K562 (cell line): Measurements from ENCODE around the gene FHIP2A. TPM values are rescaled to one million over a fixed set of nuclear protein-coding genes. Genes with fewer than 3 reads are reported as not detected.

Experiments used
- ATAC-seq: fragments of 200-7000 bp; cut with Tn5 transposase; 3 replicates; pipeline ENCODE4 v1.9.1; 2020; ENCODE audit warnings: moderate library complexity
- BruUV-seq: library from RNA; stranded (reverse); fragments of 400-500 nt; replicated peaks from 2 replicates; lab custom pipeline; 2021; lab: Mats Ljungman, UMichigan
- CTCF ChIA-PET: fragments of 300-600 bp; formaldehyde crosslinking; extraction: SDS; loops from one replicate; lab custom pipeline; 2021; ENCODE audit warnings: low intra/inter-chr PET ratio; lab: Yijun Ruan, JAX
- POLR2A ChIA-PET: fragments of 300-600, 350-650 bp; sonication (Branson Sonifier 250); formaldehyde crosslinking; extraction: SDS; loops from one replicate; lab custom pipeline; 2021; ENCODE audit warnings: antibody characterized with exemption, inconsistent platforms; lab: Yijun Ruan, JAX
- DNase-seq, 4 experiments: peaks; one replicate each; pipeline versions ENCODE4 v3.0.0 to v3.0.0-alpha.2; 2011 to 2018; ENCODE audit warnings: low spot score in 3 of 4, mixed read lengths in 3 of 4; ENCODE audit errors: extremely low read depth in 1 of 4
- FAIRE-seq: peaks from 2 replicates; lab custom pipeline; 2011; peaks lifted over from hg19 to GRCh38; lab: Jason Lieb, UNC
- H2AFZ ChIP-seq: 2 replicates; pipeline ENCODE4 v1.6.0; 2011; ENCODE audit warnings: low read depth, low read length, control low read depth, inconsistent platforms
- H3K27ac ChIP-seq: fragments of 200-600 bp; 3 replicates; pipeline ENCODE4 v1.8.0; 2011; ENCODE audit warnings: low read depth, mild to moderate bottlenecking, control low read depth, inconsistent platforms, low read length, moderate library complexity, mixed read lengths; ENCODE audit errors: extremely low read depth
- H3K27me3 ChIP-seq, 2 experiments: fragments of 300-600 bp in 1 of 2; 2 replicates in 1 of 2; 3 replicates in 1 of 2; pipeline versions ENCODE4 v1.6.0 to v1.8.0; 2011; ENCODE audit warnings: inconsistent platforms in 2 of 2, low read length in 2 of 2, mild to moderate bottlenecking in 1 of 2, mixed read lengths in 1 of 2, moderate library complexity in 1 of 2; ENCODE audit not compliant: control insufficient read depth in 2 of 2, insufficient read depth in 2 of 2
- H3K36me3 ChIP-seq: fragments of 300-600 bp; 3 replicates; pipeline ENCODE4 v1.8.0; 2011; ENCODE audit warnings: mild to moderate bottlenecking, low read length, inconsistent platforms; ENCODE audit not compliant: control insufficient read depth, insufficient read depth
- H3K4me1 ChIP-seq, 2 experiments: fragments of 200-600 bp in 1 of 2; replicated peaks in 1 of 2; 2 replicates in 1 of 2; 3 replicates in 1 of 2; pipeline versions ENCODE4 v1.5.1 to v1.8.0; 2011; ENCODE audit warnings: inconsistent platforms in 2 of 2, low read length in 2 of 2, mild to moderate bottlenecking in 1 of 2, mixed read lengths in 1 of 2, moderate library complexity in 1 of 2; ENCODE audit not compliant: control insufficient read depth in 2 of 2, insufficient read depth in 2 of 2
- H3K4me2 ChIP-seq: 2 replicates; pipeline ENCODE4 v1.6.1; 2011; ENCODE audit warnings: low read length, control low read depth, inconsistent platforms, mixed read lengths; ENCODE audit not compliant: insufficient read depth
- H3K4me3 ChIP-seq: fragments of 200-600 bp; sonication (generic), shearing (Covaris generic); 2 replicates; pipeline ENCODE4 v1.5.1; 2016; ENCODE audit warnings: control low read depth, inconsistent platforms
- H3K79me2 ChIP-seq: fragments of 200-600 bp; 3 replicates; pipeline ENCODE4 v1.8.0; 2011; ENCODE audit warnings: low read length, inconsistent platforms; ENCODE audit not compliant: control insufficient read depth, insufficient read depth
- H3K9ac ChIP-seq, 2 experiments: 2 replicates each; pipeline versions ENCODE4 v1.6.0 to v1.6.1; 2011; ENCODE audit warnings: low read depth in 2 of 2, low read length in 2 of 2, control low read depth in 1 of 2, inconsistent platforms in 1 of 2, mild to moderate bottlenecking in 1 of 2, mixed read lengths in 1 of 2; ENCODE audit not compliant: insufficient read depth in 1 of 2
- H3K9me1 ChIP-seq: one replicate; pipeline ENCODE4 v1.6.0; 2011; ENCODE audit warnings: inconsistent platforms, mild to moderate bottlenecking, low read length, moderate library complexity; ENCODE audit not compliant: control insufficient read depth, insufficient read depth
- H3K9me3 ChIP-seq: replicated peaks from 2 replicates; pipeline ENCODE4 v1.5.1; 2011; ENCODE audit warnings: low read depth, low read length, inconsistent platforms; ENCODE audit not compliant: control insufficient read depth, insufficient read depth
- H4K20me1 ChIP-seq: replicated peaks from 2 replicates; pipeline ENCODE4 v1.6.1; 2011; ENCODE audit warnings: low read length, inconsistent platforms, mixed read lengths; ENCODE audit not compliant: control insufficient read depth, insufficient read depth
- ARHGAP35 ChIP-seq: fragments of 450-650 bp; IDR thresholded peaks from 2 replicates; pipeline ENCODE4 v1.6.1; 2018; ENCODE audit not compliant: partially characterized antibody
- BACH1 ChIP-seq: fragments of 200-800 bp; sonication (Bioruptor generic); IDR thresholded peaks from 2 replicates; pipeline ENCODE4 v1.6.1; 2016; ENCODE audit warnings: missing genetic modification characterization, missing compliant biosample characterization
- CCAR2 ChIP-seq: fragments of 200-400 bp; formaldehyde crosslinking; IDR thresholded peaks from 2 replicates; pipeline ENCODE4 v1.6.1; 2017; ENCODE audit warnings: mild to moderate bottlenecking, low read depth, low read length
- HDAC2 ChIP-seq: fragments of 450-650 bp; IDR thresholded peaks from 2 replicates; pipeline ENCODE4 v1.6.1; 2016; ENCODE audit warnings: mild to moderate bottlenecking
- HNRNPLL ChIP-seq: fragments of 200-400 bp; formaldehyde crosslinking; IDR thresholded peaks from 2 replicates; pipeline ENCODE4 v1.6.1; 2017; ENCODE audit warnings: low read length, low read depth, mild to moderate bottlenecking; ENCODE audit not compliant: poor library complexity, severe bottlenecking
- SMAD2 ChIP-seq: fragments of 150-350 bp; IDR thresholded peaks from 2 replicates; pipeline ENCODE4 v1.6.1; 2014; ENCODE audit warnings: low read depth, mild to moderate bottlenecking, low read length
- WGBS: fragments of 100-300 bp; shearing (Covaris generic); methylation state at CpG from one replicate; pipeline ENCODE4 v1.1.6; 2016; ENCODE audit warnings: low coverage, mixed read lengths; ENCODE audit not compliant: insufficient coverage; ENCODE audit errors: missing lambda C conversion rate; 5-methylcytosine and 5-hydroxymethylcytosine counted together
- in situ Hi-C: fragments of 300-500 bp; cut with MboI; formaldehyde crosslinking; loops from 4 replicates; pipeline ENCODE4 v1.15.0; 2018; ENCODE audit warnings: inconsistent platforms, mixed read lengths
- intact Hi-C: fragments of 100-400 bp; cut with micrococcal nuclease; formaldehyde crosslinking; loops from 2 replicates; pipeline ENCODE4 v1.14.2; 2022
- polyA plus RNA-seq, 8 experiments: library from polyadenylated mRNA; depleted of rRNA in 4 of 8; stranded (reverse) in 5 of 8; unstranded in 3 of 8; fragments of >200 nt; fragmentation: Nextera tagmentation in 2 of 8; fragmentation: Illumina TruSeq in 1 of 8; extraction: Ambion mirVana in 2 of 8; extraction: Trizol in 1 of 8; gene quantifications; 2 replicates each; pipeline versions ENCODE4 v1.2.1 to v1.2.3, GENCODE V29; 2011 to 2014; ENCODE audit warnings: inconsistent platforms in 1 of 8, missing spikeins in 1 of 8
- total RNA-seq, 7 experiments: library from RNA; depleted of rRNA in 6 of 7; stranded (reverse); fragments of >200 nt in 6 of 7; fragmentation: Illumina TruSeq in 2 of 7; extraction: Trizol in 2 of 7; gene quantifications; 2 replicates each; pipeline versions ENCODE4 v1.2.1 to v1.2.3, GENCODE V29; 2011 to 2021; ENCODE audit warnings: low replicate concordance in 1 of 7
- TF ChIP-seq, protein P1 (sequence below): fragments of 250-450 bp; sonication (Bioruptor Pico); IDR thresholded peaks from 2 replicates; pipeline ENCODE4 v1.4.0; 2020; ENCODE audit warnings: mild to moderate bottlenecking

The FHIP2A gene
- total and polyA plus RNA-seq, 9 of the 15 experiments (the other 6 are each of a cell fraction or from before 2014, with no cell fraction given) = 1.5 to 7.4 (median 3.3) TPM

DNA sequence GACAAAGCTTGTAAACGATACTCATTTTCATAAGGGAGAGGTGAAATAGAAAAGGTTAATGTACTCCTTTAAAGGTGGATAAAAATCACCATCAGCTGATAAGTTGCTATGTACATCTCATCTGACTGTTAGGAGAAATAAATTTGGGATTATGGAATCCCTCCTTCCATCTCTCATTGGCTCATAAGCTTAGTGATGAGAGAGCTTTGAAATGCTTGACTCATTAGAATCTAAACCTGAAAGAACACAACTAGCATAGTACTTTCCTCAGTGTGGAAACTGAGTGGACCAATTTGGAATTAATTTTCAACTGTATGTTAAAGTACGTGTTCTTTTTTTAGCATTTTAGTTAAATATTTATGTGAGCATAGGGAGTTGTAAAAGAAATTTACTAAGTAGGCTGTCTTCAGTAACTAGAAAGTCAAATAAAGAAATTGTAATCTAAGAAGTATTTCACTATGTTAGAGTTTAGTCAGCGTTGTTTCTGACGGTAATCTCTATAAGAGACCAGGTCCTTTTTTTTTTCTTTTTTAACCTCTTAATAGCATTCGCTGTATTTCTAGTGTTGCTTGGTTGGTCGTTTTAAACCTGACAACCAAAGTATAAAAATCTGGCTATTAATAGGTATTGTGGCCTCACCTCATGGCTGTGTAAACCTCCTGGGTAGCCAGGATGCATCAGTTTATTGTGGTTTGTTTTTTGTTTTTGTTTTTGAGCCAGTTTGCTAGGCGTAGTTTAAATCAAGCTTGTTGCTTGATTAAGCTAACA lies 34.4 kb downstream of the FHIP2A start:
- intact Hi-C loops = no loop called here
- TF ChIP-seq CCAR2 = no peak
- TF ChIP-seq ARHGAP35 = no peak
- TF ChIP-seq, all 486 proteins: peak for 0
- ChIA-PET POLR2A (no interaction called here), CTCF (no interaction called here)
- peaks cover 27% of the 10 kb centered on the region; the same call in 1 of the 3 replicates for H3K36me3 ChIP-seq
- 82% methylated on average over 7 of the region's 7 CpGs for WGBS
- no peak overlapping the region for H3K9ac ChIP-seq
- H2AFZ ChIP-seq = no peak overlapping the region
- no peak overlapping the region for H3K27ac ChIP-seq
- FAIRE-seq (no peak), ATAC-seq (no peak), DNase-seq (no peak)
- no peaks in the 10 kb centered on the region for H3K4me1 ChIP-seq
- in situ Hi-C loops = no loop called here
- H3K9me3 ChIP-seq = no peaks in the 10 kb centered on the region
- no peak overlapping the region for H3K4me3 ChIP-seq
- H3K9me1 ChIP-seq = no peaks in the 10 kb centered on the region
- no TSS peak for BruUV-seq
- no peaks in the 10 kb centered on the region for H4K20me1 ChIP-seq
- no peak overlapping the region for H3K4me2 ChIP-seq
- H3K27me3 ChIP-seq = no peaks in the 10 kb centered on the region
- no peaks in the 10 kb centered on the region for H3K79me2 ChIP-seq

DNA sequence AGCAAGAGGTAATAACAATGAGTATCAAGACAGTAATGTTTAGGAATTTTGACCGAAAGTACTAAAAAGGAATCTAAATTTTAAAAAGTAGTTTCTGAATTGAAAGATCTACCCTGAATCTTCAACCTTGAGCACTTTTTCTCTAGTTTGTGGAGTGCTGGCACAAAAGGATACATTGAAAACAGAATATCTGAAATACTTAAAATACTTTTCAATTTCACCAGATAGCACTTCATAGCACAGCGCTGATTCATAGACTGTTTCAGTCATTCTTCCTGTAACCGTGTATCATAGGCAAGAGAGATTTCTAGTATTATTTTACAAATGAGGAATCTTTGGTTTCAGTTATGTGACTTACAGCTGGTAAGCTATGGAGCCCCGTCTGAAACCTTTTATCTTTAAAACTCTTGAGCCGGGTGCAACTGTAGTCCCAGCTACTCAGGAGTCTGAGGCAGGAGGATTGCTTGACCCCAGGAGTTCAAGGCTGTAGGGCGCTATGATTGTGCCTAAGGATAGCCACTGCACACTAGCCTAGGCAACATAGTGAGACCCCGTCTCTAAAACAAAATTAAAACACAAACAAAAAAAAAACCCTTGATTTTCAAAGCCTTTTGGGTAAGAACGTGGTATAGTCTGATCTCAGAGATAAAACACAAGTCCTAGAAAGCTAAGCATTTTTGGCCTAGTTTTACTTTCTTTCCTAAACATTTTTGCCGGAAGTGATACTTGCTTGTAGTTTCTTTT lies 35.1 kb downstream of the FHIP2A start:
- peaks cover 34% of the 10 kb centered on the region; the same call in 1 of the 3 replicates for H3K36me3 ChIP-seq
- no peaks in the 10 kb centered on the region for H3K9me3 ChIP-seq
- no peaks in the 10 kb centered on the region for H3K9me1 ChIP-seq
- ChIA-PET POLR2A (no interaction called here), CTCF (no interaction called here)
- FAIRE-seq (no peak), DNase-seq (no peak), ATAC-seq (no peak)
- in situ Hi-C loops (no loop called here), intact Hi-C loops (no loop called here)
- no peak overlapping the region for H3K27ac ChIP-seq
- 79% methylated on average over 9 of the region's 9 CpGs for WGBS
- no TSS peak for BruUV-seq
- no peak overlapping the region for H3K4me3 ChIP-seq
- no peaks in the 10 kb centered on the region for H3K27me3 ChIP-seq
- no peaks in the 10 kb centered on the region for H4K20me1 ChIP-seq
- no peaks in the 10 kb centered on the region for H3K79me2 ChIP-seq
- H3K4me1 ChIP-seq = no peaks in the 10 kb centered on the region
- H3K4me2 ChIP-seq = no peak overlapping the region
- H2AFZ ChIP-seq = no peak overlapping the region
- H3K9ac ChIP-seq = no peak overlapping the region
- no peak for TF ChIP-seq HNRNPLL
- TF ChIP-seq HDAC2 = no peak
- no peak for TF ChIP-seq BACH1 (tag)
- TF ChIP-seq SMAD2 = no peak
- TF ChIP-seq, protein P1, sequence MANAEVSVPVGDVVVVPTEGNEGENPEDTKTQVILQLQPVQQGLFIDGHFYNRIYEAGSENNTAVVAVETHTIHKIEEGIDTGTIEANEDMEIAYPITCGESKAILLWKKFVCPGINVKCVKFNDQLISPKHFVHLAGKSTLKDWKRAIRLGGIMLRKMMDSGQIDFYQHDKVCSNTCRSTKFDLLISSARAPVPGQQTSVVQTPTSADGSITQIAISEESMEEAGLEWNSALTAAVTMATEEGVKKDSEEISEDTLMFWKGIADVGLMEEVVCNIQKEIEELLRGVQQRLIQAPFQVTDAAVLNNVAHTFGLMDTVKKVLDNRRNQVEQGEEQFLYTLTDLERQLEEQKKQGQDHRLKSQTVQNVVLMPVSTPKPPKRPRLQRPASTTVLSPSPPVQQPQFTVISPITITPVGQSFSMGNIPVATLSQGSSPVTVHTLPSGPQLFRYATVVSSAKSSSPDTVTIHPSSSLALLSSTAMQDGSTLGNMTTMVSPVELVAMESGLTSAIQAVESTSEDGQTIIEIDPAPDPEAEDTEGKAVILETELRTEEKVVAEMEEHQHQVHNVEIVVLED (CRISPR knock-in tag) = no peak
